GM23248 (cell line): ENCODE data around the gene WEE2.

ENCODE experiments used
- EZH2 ChIP-seq: fragments of 200-600 bp; sonication (generic); IDR thresholded peaks from 2 replicates; pipeline ENCODE4 v1.6.1; 2018; ENCODE audit warnings: antibody characterized with exemption, mild to moderate bottlenecking; ENCODE audit not compliant: insufficient read depth, poor library complexity, severe bottlenecking
- EZH2phosphoT487 ChIP-seq: fragments of 200-600 bp; sonication (generic); IDR thresholded peaks from 2 replicates; pipeline ENCODE4 v1.6.1; 2018; ENCODE audit warnings: antibody characterized with exemption, moderate library complexity, mild to moderate bottlenecking, low read depth; ENCODE audit not compliant: insufficient read depth

DNA sequence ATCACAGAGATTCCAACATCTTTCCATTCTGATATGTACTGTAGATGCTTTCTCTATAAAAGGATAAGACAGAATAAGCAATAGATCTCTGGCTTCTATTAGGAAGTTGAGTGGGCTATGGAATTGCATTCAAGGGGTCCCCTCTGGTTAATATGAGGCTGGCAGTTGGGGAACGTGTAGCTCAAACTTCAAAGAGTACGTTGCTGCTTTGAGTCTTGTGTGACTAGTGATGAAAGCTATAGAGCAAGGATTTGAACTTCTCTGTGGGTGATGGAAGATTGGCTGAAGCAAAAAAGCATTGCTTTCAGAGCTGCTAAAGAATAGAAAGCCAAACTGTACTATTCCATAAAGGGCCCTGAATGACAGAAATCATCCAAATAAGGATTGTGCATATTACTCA lies 6.4 kb downstream of the WEE2 start:
- TF ChIP-seq EZH2, result no peak
- no peak for TF ChIP-seq EZH2phosphoT487
